HepG2 (cell line): ENCODE results near the gene PAFAH1B2. TPM values are rescaled to one million over a fixed set of nuclear protein-coding genes. Genes with fewer than 3 reads are reported as not detected.
A peak's percentile ranks its signal among the peaks of the same experiment; 100 is the strongest.

Source experiments
- ADNP ChIP-seq: sonication (generic); formaldehyde crosslinking; IDR thresholded peaks from 2 replicates; pipeline ENCODE4 v1.4.0; 2020; ENCODE audit warnings: missing genetic modification reagents
- ATRX ChIP-seq: sonication (generic); formaldehyde crosslinking; IDR thresholded peaks from 2 replicates; pipeline ENCODE4 v1.4.0; 2020; ENCODE audit warnings: missing genetic modification reagents, borderline replicate concordance
- CENPX ChIP-seq: sonication (generic); formaldehyde crosslinking; IDR thresholded peaks from 2 replicates; pipeline ENCODE4 v1.9.0; 2021; ENCODE audit warnings: mild to moderate bottlenecking, missing genetic modification reagents, moderate library complexity
- GTF2F1 ChIP-seq: fragments of 150-350 bp; IDR thresholded peaks from 2 replicates; pipeline ENCODE4 v1.6.1; 2014; ENCODE audit warnings: low read length
- HOXD1 ChIP-seq: sonication (generic); formaldehyde crosslinking; IDR thresholded peaks from 2 replicates; pipeline ENCODE4 v1.5.0; 2020; ENCODE audit warnings: missing genetic modification reagents
- JDP2 ChIP-seq: sonication (generic); formaldehyde crosslinking; IDR thresholded peaks from 2 replicates; pipeline ENCODE4 v1.8.1; 2022; ENCODE audit warnings: missing genetic modification reagents, borderline replicate concordance
- KAT8 ChIP-seq: IDR thresholded peaks from 2 replicates; pipeline ENCODE4 v1.6.1; 2016; ENCODE audit warnings: missing genetic modification reagents, missing compliant biosample characterization
- KDM2A ChIP-seq: sonication (generic); formaldehyde crosslinking; IDR thresholded peaks from 2 replicates; pipeline ENCODE4 v1.4.0; 2020; ENCODE audit warnings: low read depth, missing genetic modification reagents, borderline replicate concordance
- KLF13 ChIP-seq: sonication (generic); formaldehyde crosslinking; IDR thresholded peaks from 2 replicates; pipeline ENCODE4 v1.4.0; 2020; ENCODE audit warnings: mild to moderate bottlenecking, missing genetic modification reagents
- NCOR1 ChIP-seq: fragments of 200-600 bp; sonication (generic); IDR thresholded peaks from 2 replicates; pipeline ENCODE4 v1.7.0; 2017; ENCODE audit warnings: antibody characterized with exemption, low read length, borderline replicate concordance
- NKX3-1 ChIP-seq: sonication (generic); formaldehyde crosslinking; IDR thresholded peaks from 2 replicates; pipeline ENCODE4 v1.5.0; 2020; ENCODE audit warnings: missing genetic modification reagents
- PHF20 ChIP-seq: sonication (generic); formaldehyde crosslinking; IDR thresholded peaks from 2 replicates; pipeline ENCODE4 v1.5.0; 2020; ENCODE audit warnings: mild to moderate bottlenecking, missing genetic modification reagents
- PHF5A ChIP-seq: IDR thresholded peaks from one replicate; pipeline ENCODE4 v1.6.1; 2018; ENCODE audit warnings: low read depth, missing genetic modification reagents; ENCODE audit not compliant: unreplicated experiment
- RFXANK ChIP-seq: IDR thresholded peaks from 2 replicates; pipeline ENCODE4 v1.6.1; 2016
- THAP11 ChIP-seq: IDR thresholded peaks from 2 replicates; pipeline ENCODE4 v1.6.1; 2016; ENCODE audit warnings: missing biosample characterization, missing genetic modification reagents
- ZBTB21 ChIP-seq: sonication (generic); formaldehyde crosslinking; IDR thresholded peaks from 2 replicates; pipeline ENCODE4 v1.4.0; 2020; ENCODE audit warnings: missing genetic modification reagents
- ZNF138 ChIP-seq: sonication (generic); formaldehyde crosslinking; IDR thresholded peaks from 2 replicates; pipeline ENCODE4 v1.5.0; 2020; ENCODE audit warnings: mild to moderate bottlenecking, low read depth, missing genetic modification reagents
- ZNF468 ChIP-seq: sonication (generic); formaldehyde crosslinking; IDR thresholded peaks from 2 replicates; pipeline ENCODE4 v1.8.0; 2022; ENCODE audit warnings: mild to moderate bottlenecking, moderate library complexity, missing genetic modification reagents
- ZNF629 ChIP-seq: sonication (generic); formaldehyde crosslinking; conservative IDR thresholded peaks from 2 replicates; pipeline ENCODE4 v1.5.0; 2020; ENCODE audit warnings: missing genetic modification reagents
- ZNF883 ChIP-seq: sonication (generic); formaldehyde crosslinking; IDR thresholded peaks from 2 replicates; pipeline ENCODE4 v1.5.1; 2020; ENCODE audit warnings: mild to moderate bottlenecking, missing genetic modification reagents; ENCODE audit errors: not compliant biosample characterization
- polyA plus RNA-seq, 8 experiments: library from polyadenylated mRNA; depleted of rRNA in 3 of 8; stranded (reverse) in 7 of 8; unstranded in 1 of 8; fragments of >200 nt; fragmentation: Illumina TruSeq in 4 of 8; extraction: Trizol in 4 of 8; gene quantifications; 2 replicates each; pipeline versions ENCODE4 v1.2.1 to v1.2.3, GENCODE V29; 2011 to 2016; ENCODE audit warnings: low read depth in 4 of 8, missing spikeins in 1 of 8, mixed read lengths in 1 of 8; ENCODE audit not compliant: insufficient read depth in 1 of 8
- total RNA-seq, 5 experiments: library from RNA; depleted of rRNA; stranded (reverse); fragments of >200 nt; fragmentation: Illumina TruSeq; extraction: Trizol; gene quantifications; 2 replicates each; pipeline ENCODE4 v1.2.3, GENCODE V29; 2016; ENCODE audit warnings: low read depth in 1 of 5
- TF ChIP-seq, protein P1 (sequence below): sonication (generic); formaldehyde crosslinking; IDR thresholded peaks from 2 replicates; pipeline ENCODE4 v1.5.0; 2020; ENCODE audit warnings: missing genetic modification reagents
- TF ChIP-seq, protein P2 (sequence below): sonication (generic); formaldehyde crosslinking; IDR thresholded peaks from 2 replicates; pipeline ENCODE4 v1.9.0; 2021; ENCODE audit warnings: missing genetic modification reagents, borderline replicate concordance
- TF ChIP-seq, protein P3 (sequence below): sonication (generic); formaldehyde crosslinking; IDR thresholded peaks from 2 replicates; pipeline ENCODE4 v1.4.0; 2020; ENCODE audit warnings: mild to moderate bottlenecking, missing genetic modification reagents

PAFAH1B2 gene
- total and polyA plus RNA-seq, 2 of the 13 experiments (the other 11 are each of a cell fraction or from before 2014, with no cell fraction given): 28.8 to 104 TPM

DNA sequence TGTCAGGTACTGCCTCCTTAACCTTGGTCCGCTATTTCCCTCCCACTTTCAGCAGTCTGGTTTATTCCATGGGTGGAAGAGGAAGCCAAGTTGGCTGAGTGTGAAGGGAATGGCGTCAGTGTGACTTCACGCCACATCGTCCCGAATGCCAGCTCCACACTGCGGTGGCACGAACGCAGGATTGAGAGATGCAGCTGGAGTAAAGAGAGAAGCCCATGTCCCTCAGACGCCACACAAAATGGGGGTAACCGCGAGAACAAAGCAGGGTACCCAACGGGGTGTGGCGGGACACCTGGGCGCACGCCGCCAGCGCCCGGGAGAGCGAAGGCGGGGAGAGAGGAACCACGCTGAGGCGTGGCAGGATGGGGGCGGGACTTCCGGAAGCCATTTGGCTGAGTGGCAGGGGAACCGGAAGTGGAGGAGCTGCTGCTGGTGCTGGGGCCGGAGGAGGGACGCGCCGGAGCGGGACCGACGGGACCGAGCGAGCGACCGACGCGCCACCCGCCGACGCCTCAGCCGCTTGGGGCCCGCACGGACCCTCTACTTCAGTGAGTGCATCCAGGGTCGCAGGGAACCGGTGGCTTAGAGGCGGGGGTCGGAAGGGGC is at the start of gene PAFAH1B2 (continued):
- TF ChIP-seq ATRX (CRISPR knock-in tag) (no peak), PHF20 (CRISPR knock-in tag) (peak; percentile 81), ADNP (CRISPR knock-in tag) (no peak), RFXANK (CRISPR knock-in tag) (0 out of 2 replicates have a peak, but pooled peaks have one; percentile 72), ZNF629 (CRISPR knock-in tag) (0 out of 2 replicates have a peak, but pooled peaks have one; percentile 4), THAP11 (CRISPR knock-in tag) (peak; percentile 85), PHF5A (CRISPR knock-in tag) (peak; percentile 63), GTF2F1 (no peak), JDP2 (CRISPR knock-in tag) (no peak; the same call in 1 of the 2 replicates), CENPX (no peak), ZNF138 (no peak; the same call in 1 of the 2 replicates), HOXD1 (peak; percentile 31; the same call in 1 of the 2 replicates), ZBTB21 (CRISPR knock-in tag) (peak; percentile 86), KDM2A (peak; percentile 95; the same call in 1 of the 2 replicates), NKX3-1 (CRISPR knock-in tag) (peak; percentile 65; the same call in 1 of the 2 replicates), KAT8 (peak; percentile 83), ZNF883 (CRISPR knock-in tag) (peak; percentile 79), KLF13 (CRISPR knock-in tag) (0 out of 2 replicates have a peak, but pooled peaks have one; percentile 65), NCOR1 (no peak), ZNF468 (CRISPR knock-in tag) (no peak)
- TF ChIP-seq, protein P1, sequence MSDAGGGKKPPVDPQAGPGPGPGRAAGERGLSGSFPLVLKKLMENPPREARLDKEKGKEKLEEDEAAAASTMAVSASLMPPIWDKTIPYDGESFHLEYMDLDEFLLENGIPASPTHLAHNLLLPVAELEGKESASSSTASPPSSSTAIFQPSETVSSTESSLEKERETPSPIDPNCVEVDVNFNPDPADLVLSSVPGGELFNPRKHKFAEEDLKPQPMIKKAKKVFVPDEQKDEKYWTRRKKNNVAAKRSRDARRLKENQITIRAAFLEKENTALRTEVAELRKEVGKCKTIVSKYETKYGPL: no peak
- TF ChIP-seq, protein P2, sequence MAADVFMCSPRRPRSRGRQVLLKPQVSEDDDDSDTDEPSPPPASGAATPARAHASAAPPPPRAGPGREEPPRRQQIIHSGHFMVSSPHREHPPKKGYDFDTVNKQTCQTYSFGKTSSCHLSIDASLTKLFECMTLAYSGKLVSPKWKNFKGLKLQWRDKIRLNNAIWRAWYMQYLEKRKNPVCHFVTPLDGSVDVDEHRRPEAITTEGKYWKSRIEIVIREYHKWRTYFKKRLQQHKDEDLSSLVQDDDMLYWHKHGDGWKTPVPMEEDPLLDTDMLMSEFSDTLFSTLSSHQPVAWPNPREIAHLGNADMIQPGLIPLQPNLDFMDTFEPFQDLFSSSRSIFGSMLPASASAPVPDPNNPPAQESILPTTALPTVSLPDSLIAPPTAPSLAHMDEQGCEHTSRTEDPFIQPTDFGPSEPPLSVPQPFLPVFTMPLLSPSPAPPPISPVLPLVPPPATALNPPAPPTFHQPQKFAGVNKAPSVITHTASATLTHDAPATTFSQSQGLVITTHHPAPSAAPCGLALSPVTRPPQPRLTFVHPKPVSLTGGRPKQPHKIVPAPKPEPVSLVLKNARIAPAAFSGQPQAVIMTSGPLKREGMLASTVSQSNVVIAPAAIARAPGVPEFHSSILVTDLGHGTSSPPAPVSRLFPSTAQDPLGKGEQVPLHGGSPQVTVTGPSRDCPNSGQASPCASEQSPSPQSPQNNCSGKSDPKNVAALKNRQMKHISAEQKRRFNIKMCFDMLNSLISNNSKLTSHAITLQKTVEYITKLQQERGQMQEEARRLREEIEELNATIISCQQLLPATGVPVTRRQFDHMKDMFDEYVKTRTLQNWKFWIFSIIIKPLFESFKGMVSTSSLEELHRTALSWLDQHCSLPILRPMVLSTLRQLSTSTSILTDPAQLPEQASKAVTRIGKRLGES (CRISPR knock-in tag): no peak
- TF ChIP-seq, protein P3, sequence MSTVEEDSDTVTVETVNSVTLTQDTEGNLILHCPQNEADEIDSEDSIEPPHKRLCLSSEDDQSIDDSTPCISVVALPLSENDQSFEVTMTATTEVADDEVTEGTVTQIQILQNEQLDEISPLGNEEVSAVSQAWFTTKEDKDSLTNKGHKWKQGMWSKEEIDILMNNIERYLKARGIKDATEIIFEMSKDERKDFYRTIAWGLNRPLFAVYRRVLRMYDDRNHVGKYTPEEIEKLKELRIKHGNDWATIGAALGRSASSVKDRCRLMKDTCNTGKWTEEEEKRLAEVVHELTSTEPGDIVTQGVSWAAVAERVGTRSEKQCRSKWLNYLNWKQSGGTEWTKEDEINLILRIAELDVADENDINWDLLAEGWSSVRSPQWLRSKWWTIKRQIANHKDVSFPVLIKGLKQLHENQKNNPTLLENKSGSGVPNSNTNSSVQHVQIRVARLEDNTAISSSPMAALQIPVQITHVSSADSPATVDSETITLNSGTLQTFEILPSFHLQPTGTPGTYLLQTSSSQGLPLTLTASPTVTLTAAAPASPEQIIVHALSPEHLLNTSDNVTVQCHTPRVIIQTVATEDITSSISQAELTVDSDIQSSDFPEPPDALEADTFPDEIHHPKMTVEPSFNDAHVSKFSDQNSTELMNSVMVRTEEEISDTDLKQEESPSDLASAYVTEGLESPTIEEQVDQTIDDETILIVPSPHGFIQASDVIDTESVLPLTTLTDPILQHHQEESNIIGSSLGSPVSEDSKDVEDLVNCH (CRISPR knock-in tag): 0 out of 2 replicates have a peak, but pooled peaks have one; percentile 18
